Measurements from ENCODE around the gene ZNF431. TPM values are rescaled to one million over a fixed set of nuclear protein-coding genes. Genes with fewer than 3 reads are reported as not detected.

The ZNF431 gene
- total RNA-seq, 1 donor from 2014 or later = 10.2 TPM

GRCh38 chr19:21109116-21109515, 32.7 kb upstream of the ZNF431 start:
- TF ChIP-seq CTCF (IDR thresholded peaks at IDR 0.05) = no peak
- Histone ChIP-seq H3K4me3 (no peak overlapping the region), H3K9me3 (peaks cover 0 to 11% of the 10 kb centered on the region in 2 donors), H3K27me3 (no peaks in the 10 kb centered on the region), H3K4me1 (no peaks in the 10 kb centered on the region), H3K27ac (no peak overlapping the region), H3K36me3 (no peaks in the 10 kb centered on the region)
- intact Hi-C loops (cut with DNase I) = no loop called here
- no peak for DNase-seq (ENCODE audit: low spot score in 2 of 2)

- Histone ChIP-seq H3K9me3 (peaks cover 0 to 19% of the 10 kb centered on the region in 2 donors), H3K4me3 (no peak overlapping the region), H3K27ac (no peak overlapping the region), H3K4me1 (no peaks in the 10 kb centered on the region), H3K27me3 (no peaks in the 10 kb centered on the region), H3K36me3 (no peaks in the 10 kb centered on the region)
- TF ChIP-seq CTCF (IDR thresholded peaks at IDR 0.05) = no peak
- intact Hi-C loops (cut with DNase I) = no loop called here
- no peak for DNase-seq (ENCODE audit: low spot score in 2 of 2)
These were observed 31.7 kb upstream of the ZNF431 start for GRCh38 chr19:21110183-21110582.

- peaks cover 0 to 28% of the 10 kb centered on the region in 2 donors for H3K9me3 ChIP-seq
- H3K4me1 ChIP-seq = no peaks in the 10 kb centered on the region
- no peak overlapping the region for H3K4me3 ChIP-seq
- TF ChIP-seq CTCF (IDR thresholded peaks at IDR 0.05) = no peak
- DNase-seq (ENCODE audit: low spot score in 2 of 2) = no peak
- no peaks in the 10 kb centered on the region for H3K27me3 ChIP-seq
- H3K36me3 ChIP-seq = peaks cover 14 to 15% of the 10 kb centered on the region in 2 donors
- intact Hi-C loops (cut with DNase I) = no loop called here
- no peak overlapping the region for H3K27ac ChIP-seq
These were observed 26.4 kb upstream of the ZNF431 start for GRCh38 chr19:21115430-21115829.

- Histone ChIP-seq H3K36me3 (peaks cover 14 to 15% of the 10 kb centered on the region in 2 donors), H3K4me1 (no peaks in the 10 kb centered on the region), H3K4me3 (no peak overlapping the region), H3K9me3 (peaks cover 0 to 28% of the 10 kb centered on the region in 2 donors), H3K27me3 (no peaks in the 10 kb centered on the region), H3K27ac (no peak overlapping the region)
- TF ChIP-seq CTCF (IDR thresholded peaks at IDR 0.05) = no peak
- DNase-seq (ENCODE audit: low spot score in 2 of 2) = no peak
- intact Hi-C loops (cut with DNase I) = no loop called here
These were observed 24.6 kb upstream of the ZNF431 start for GRCh38 chr19:21117041-21117907.

- no peak for DNase-seq (ENCODE audit: low spot score in 2 of 2)
- H3K27ac ChIP-seq = no peak overlapping the region
These were observed 15.8 kb upstream of the ZNF431 start for GRCh38 chr19:21126078-21126477.

More at GRCh38 chr19:21126078-21126477, 15.8 kb upstream of the ZNF431 start:
- H3K4me1 ChIP-seq = no peaks in the 10 kb centered on the region
- no peaks in the 10 kb centered on the region for H3K27me3 ChIP-seq
- intact Hi-C loops (cut with DNase I) = no loop called here
- no peaks in the 10 kb centered on the region for H3K36me3 ChIP-seq
- no peak for TF ChIP-seq CTCF (IDR thresholded peaks at IDR 0.05)
- no peak overlapping the region for H3K4me3 ChIP-seq
- no peaks in the 10 kb centered on the region for H3K9me3 ChIP-seq

Measured in ascending aorta (tissue), 2 donors.